Endodermal cell (in vitro differentiated cells): Measurements from ENCODE around the gene SORL1-AS1.
A peak's percentile ranks its signal among the peaks of the same experiment; 100 is the strongest.

Experiments
- DNase-seq: peaks from one replicate; pipeline ENCODE4 v3.0.0-alpha.2; 2017
- H3K27ac ChIP-seq: 2 replicates; pipeline ENCODE4 v1.5.1; 2013; ENCODE audit warnings: mild to moderate bottlenecking, low read depth, low read length, moderate library complexity
- H3K27me3 ChIP-seq: 2 replicates; pipeline ENCODE4 v1.6.1; 2013; ENCODE audit warnings: mild to moderate bottlenecking, low read length, moderate library complexity; ENCODE audit not compliant: insufficient read depth, control insufficient read depth, poor library complexity, severe bottlenecking
- H3K36me3 ChIP-seq: 2 replicates; pipeline ENCODE4 v1.7.0; 2013; ENCODE audit warnings: mild to moderate bottlenecking, low read length, moderate library complexity; ENCODE audit not compliant: control insufficient read depth, insufficient read depth
- H3K4me1 ChIP-seq: one replicate; pipeline ENCODE4 v1.7.0; 2013; ENCODE audit warnings: low read length; ENCODE audit not compliant: control insufficient read depth, insufficient read depth
- H3K4me3 ChIP-seq: 2 replicates; pipeline ENCODE4 v1.5.1; 2013; ENCODE audit warnings: mild to moderate bottlenecking, low read length, moderate library complexity
- H3K9ac ChIP-seq: 2 replicates; pipeline ENCODE4 v1.6.1; 2013; ENCODE audit warnings: mild to moderate bottlenecking, low read length, moderate library complexity; ENCODE audit not compliant: poor library complexity, severe bottlenecking; ENCODE audit errors: extremely low read depth
- H3K9me3 ChIP-seq: 2 replicates; pipeline ENCODE4 v1.6.1; 2013; ENCODE audit warnings: mild to moderate bottlenecking, low read length, moderate library complexity; ENCODE audit not compliant: control insufficient read depth
- H3K27ac Mint-ChIP-seq: 2 replicates; pipeline ENCODE4 v1.8.0; 2020; ENCODE audit warnings: mixed read lengths
- H3K27me3 Mint-ChIP-seq: 2 replicates; pipeline ENCODE4 v1.8.0; 2021; ENCODE audit warnings: mild to moderate bottlenecking, mixed read lengths; ENCODE audit not compliant: insufficient read depth
- H3K36me3 Mint-ChIP-seq: 2 replicates; pipeline ENCODE4 v1.8.0; 2020; ENCODE audit warnings: low read depth, mixed read lengths
- H3K4me1 Mint-ChIP-seq: 2 replicates; pipeline ENCODE4 v1.8.0; 2020; ENCODE audit warnings: mixed read lengths
- H3K4me3 Mint-ChIP-seq: 2 replicates; pipeline ENCODE4 v1.8.0; 2020; ENCODE audit warnings: mild to moderate bottlenecking, moderate library complexity, mixed read lengths
- H3K9me3 Mint-ChIP-seq: 2 replicates; pipeline ENCODE4 v1.8.0; 2020; ENCODE audit warnings: mild to moderate bottlenecking, mixed read lengths
- WGBS, 2 experiments: methylation state at CpG; one replicate each; pipeline versions ENCODE4 v1.1.5 to v1.1.7; 2013; ENCODE audit warnings: missing lambda C conversion rate in 2 of 2, mixed read lengths in 1 of 2; ENCODE audit not compliant: insufficient coverage in 1 of 2, insufficient read length in 1 of 2; 5-methylcytosine and 5-hydroxymethylcytosine counted together
- TF ChIP-seq, protein P1 (sequence below): fragments of 200-600 bp; sonication (generic); conservative IDR thresholded peaks from 2 replicates; pipeline ENCODE4 v1.5.0; 2021; ENCODE audit warnings: antibody characterized with exemption, mild to moderate bottlenecking

SORL1-AS1 gene

DNA sequence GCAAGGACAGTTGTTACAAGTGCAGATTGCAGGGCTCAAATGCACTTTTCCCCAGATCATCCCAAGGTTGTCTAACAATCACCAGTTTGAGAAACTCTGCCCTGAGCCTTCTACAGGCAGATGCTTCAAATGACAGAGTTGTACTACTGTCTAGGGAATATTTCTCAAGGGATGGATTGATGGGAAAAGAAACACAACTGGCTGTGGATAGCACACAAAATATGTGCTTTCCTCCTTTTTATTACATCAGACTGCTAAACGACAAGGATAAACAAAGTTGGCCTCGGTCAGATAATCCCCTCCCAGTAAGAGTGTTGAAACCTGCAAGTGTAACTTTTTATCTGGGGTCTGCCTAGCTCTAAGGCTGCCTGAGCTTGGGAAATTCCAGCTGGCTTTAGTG is 46.6 kb upstream of the SORL1-AS1 start:
- H3K27ac Mint-ChIP-seq: no peak overlapping the region
- H3K36me3 ChIP-seq: peaks cover 8% of the 10 kb centered on the region
- H3K4me3 ChIP-seq: no peak overlapping the region
- DNase-seq: no peak
- no peaks in the 10 kb centered on the region for H3K27me3 ChIP-seq
- no peaks in the 10 kb centered on the region for H3K4me1 ChIP-seq
- H3K9me3 Mint-ChIP-seq: peaks cover 18% of the 10 kb centered on the region
- no peaks in the 10 kb centered on the region for H3K27me3 Mint-ChIP-seq
- H3K4me1 Mint-ChIP-seq: peaks cover 28% of the 10 kb centered on the region
- no peak overlapping the region for H3K4me3 Mint-ChIP-seq
- H3K9me3 ChIP-seq: peaks cover 19% of the 10 kb centered on the region
- TF ChIP-seq, protein P1, sequence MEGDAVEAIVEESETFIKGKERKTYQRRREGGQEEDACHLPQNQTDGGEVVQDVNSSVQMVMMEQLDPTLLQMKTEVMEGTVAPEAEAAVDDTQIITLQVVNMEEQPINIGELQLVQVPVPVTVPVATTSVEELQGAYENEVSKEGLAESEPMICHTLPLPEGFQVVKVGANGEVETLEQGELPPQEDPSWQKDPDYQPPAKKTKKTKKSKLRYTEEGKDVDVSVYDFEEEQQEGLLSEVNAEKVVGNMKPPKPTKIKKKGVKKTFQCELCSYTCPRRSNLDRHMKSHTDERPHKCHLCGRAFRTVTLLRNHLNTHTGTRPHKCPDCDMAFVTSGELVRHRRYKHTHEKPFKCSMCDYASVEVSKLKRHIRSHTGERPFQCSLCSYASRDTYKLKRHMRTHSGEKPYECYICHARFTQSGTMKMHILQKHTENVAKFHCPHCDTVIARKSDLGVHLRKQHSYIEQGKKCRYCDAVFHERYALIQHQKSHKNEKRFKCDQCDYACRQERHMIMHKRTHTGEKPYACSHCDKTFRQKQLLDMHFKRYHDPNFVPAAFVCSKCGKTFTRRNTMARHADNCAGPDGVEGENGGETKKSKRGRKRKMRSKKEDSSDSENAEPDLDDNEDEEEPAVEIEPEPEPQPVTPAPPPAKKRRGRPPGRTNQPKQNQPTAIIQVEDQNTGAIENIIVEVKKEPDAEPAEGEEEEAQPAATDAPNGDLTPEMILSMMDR: no peak
- no peak overlapping the region for H3K27ac ChIP-seq
- peaks cover 67% of the 10 kb centered on the region for H3K36me3 Mint-ChIP-seq
- 75 to 80% methylated on average over 1 to 2 of the region's 2 CpGs for WGBS, 2 experiments
- no peak overlapping the region for H3K9ac ChIP-seq

DNA sequence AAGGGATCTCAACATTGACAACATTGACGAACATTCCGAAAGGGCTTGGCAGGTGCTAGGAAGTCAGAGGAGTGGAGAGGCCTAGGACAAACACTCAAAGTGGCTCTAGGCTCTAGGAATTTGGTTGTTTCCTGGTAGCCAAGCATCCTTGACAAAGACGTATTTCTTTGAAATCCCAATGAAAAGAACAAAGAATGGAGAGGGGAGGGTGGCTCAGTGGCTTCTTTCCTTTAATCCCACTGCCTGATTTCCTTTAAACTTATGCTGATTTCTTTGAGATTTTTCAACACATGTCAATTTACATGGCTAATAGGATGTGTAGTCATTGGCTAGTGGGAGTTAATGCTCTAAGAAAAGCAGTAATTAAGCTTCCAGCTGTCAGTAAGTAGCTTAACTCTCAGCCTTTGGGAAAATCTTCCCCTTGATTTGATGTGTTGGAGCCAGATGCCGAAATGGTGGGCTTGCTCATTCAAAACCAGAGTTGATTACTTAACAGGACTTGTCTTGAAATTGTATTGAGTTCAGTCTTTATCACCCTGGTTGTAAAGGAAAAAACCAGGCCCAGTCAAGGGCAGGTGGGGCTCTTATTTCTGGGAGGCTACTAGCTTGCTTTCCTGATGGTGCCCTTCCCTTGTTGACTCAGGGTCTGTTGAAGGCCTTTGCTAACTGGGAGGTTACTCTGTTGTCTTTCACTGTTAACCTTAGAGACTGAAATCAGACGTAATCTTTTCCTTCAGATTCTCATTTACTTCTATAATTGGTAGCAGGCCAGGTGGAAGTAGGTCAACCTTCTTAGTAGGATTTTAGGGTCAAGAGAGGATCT is 44.6 kb upstream of the SORL1-AS1 start:
- no peak for DNase-seq
- Histone ChIP-seq H3K27me3 (no peaks in the 10 kb centered on the region), H3K4me3 (no peak overlapping the region), H3K27ac (no peak overlapping the region), H3K9ac (no peak overlapping the region), H3K4me1 (no peaks in the 10 kb centered on the region), H3K9me3 (peaks cover 19% of the 10 kb centered on the region), H3K36me3 (peaks cover 8% of the 10 kb centered on the region)
- Mint-ChIP-seq H3K36me3 (peaks cover 57% of the 10 kb centered on the region), H3K27ac (no peak overlapping the region), H3K4me1 (peaks cover 31% of the 10 kb centered on the region), H3K27me3 (no peaks in the 10 kb centered on the region), H3K4me3 (no peak overlapping the region), H3K9me3 (peaks cover 13% of the 10 kb centered on the region)
- WGBS, 2 experiments: 53 to 67% methylated on average over 3 to 5 of the region's 5 CpGs
- TF ChIP-seq, protein P1: no peak

DNA sequence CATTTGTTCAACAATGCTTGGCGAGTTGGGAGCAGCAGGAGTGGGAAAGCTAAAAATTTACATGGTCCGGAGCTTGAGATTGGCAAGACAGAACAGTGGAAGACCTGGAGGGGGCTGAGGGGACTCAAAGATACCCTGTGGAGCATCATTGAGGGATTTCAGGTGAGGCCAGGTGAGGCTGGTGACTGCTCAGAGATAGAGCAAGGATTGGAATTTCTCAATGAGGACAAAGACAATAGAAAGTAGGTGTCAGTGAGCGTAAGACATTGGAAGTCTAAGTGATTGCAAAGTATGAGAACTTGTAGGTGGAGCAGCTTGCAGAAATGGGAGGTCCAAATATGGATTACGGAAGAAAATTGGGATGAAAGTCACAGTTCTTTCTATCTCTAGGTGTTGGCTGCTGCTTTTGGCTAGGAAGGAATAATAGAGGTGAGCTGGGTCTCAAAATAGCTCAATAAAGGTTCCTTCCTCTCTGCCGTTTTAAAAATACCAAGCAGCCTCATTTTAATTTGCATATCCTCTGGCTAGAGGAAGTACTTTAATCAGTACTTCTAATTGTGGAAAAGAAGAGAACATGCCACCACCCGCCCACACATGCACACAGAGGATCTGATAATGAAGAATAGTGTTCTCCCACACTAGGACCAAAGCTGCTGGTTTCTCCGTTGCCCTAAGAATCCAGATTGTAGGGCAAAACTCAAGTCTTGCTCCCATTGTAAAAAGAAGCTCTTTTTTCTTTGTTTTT is 41.8 kb upstream of the SORL1-AS1 start:
- peak; percentile 63 for DNase-seq
- peaks cover 55% of the 10 kb centered on the region for H3K36me3 Mint-ChIP-seq
- TF ChIP-seq, protein P1: no peak

More for the DNA sequence above, 41.8 kb upstream of the SORL1-AS1 start:
- H3K36me3 ChIP-seq: peaks cover 8% of the 10 kb centered on the region
- H3K9me3 Mint-ChIP-seq: peaks cover 10% of the 10 kb centered on the region
- WGBS, 2 experiments: 87 to 89% methylated on average over 6 of the region's 7 CpGs
- H3K9me3 ChIP-seq: peaks cover 12% of the 10 kb centered on the region
- H3K4me3 Mint-ChIP-seq: no peak overlapping the region
- no peak overlapping the region for H3K9ac ChIP-seq
- no peaks in the 10 kb centered on the region for H3K4me1 ChIP-seq
- no peak overlapping the region for H3K4me3 ChIP-seq
- no peaks in the 10 kb centered on the region for H3K27me3 ChIP-seq
- peak overlapping the region; percentile 14 for H3K27ac Mint-ChIP-seq
- H3K27me3 Mint-ChIP-seq: no peaks in the 10 kb centered on the region
- peaks cover 24% of the 10 kb centered on the region for H3K4me1 Mint-ChIP-seq
- H3K27ac ChIP-seq: no peak overlapping the region
